Stimulated activated CD8-positive, alpha-beta memory T cell treated with anti-CD3 and anti-CD28 coated beads, Interleukin-4, amount 100 ng/mL, for 4 hours (primary cell): ENCODE data around the gene MED22.

Experiments
- DNase-seq, 2 donors: peaks; one replicate each; pipeline ENCODE4 v3.0.0-alpha.2; 2020; ENCODE audit warnings: low read depth in 2 of 2, low spot score in 1 of 2

MED22 gene

DNA sequence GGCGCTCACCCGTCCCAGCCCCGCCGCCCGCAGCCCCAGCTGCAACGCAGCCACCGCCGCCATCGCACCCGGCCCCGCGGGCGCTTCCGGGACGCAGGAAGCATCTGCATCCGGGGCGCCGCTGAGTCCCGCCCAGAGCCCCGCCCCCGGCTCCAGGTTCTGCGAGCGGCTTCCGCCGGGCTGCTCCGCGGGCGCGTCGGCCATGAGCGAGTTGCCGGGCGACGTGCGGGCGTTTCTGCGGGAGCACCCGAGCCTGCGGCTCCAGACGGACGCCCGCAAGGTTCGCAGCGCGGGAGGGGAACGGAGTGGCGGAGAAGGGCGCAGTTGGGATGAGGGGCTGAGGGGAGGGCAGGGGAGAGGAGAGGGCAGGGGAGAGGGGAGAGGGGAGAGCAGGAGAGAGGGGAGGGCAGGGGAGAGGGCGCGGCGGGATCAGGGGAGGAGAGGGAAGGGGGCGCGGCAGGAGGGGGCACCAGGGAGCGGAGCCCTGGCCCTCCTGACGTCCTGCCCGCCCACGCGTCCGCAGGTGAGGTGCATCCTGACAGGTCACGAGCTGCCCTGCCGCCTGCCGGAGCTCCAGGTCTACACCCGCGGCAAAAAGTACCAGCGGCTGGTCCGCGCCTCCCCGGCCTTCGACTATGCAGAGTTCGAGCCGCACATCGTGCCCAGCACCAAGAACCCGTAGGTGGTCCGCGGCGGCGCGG lies 8.6 kb upstream of the MED22 start, which contains the start of the genes SURF1 and SURF2:
SURF1 (minus strand) TSS at position 97 of the 701 bp plus-strand sequence; CDS start at position 63, 34 bp downstream.
SURF2 (plus strand) TSS at position 160 of the 701 bp plus-strand sequence; CDS start at position 203, 43 bp downstream.
- DNase-seq: peak; percentile 70 to 81

DNA sequence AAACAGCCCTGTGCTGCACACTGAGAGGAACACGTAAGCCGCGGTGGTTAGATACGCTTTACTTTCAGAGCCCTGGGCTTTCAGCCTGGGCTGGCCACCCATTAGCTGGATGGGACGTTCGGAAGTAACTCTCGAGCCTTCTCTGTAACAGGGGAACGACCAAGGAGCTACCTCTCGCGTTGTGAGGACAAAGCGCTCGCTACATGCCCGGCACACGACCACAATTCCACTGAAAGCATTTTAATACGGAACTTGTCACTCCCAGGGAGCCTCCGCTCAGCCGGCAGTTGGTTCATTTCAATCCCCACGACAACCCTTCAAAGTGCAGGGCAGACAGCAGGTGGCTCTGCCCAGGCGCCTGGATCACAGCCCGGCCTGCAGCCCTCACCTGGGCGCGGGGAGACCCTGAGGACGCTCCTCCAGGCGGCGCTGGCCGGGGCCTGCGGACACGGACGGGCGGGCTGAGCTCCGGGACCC lies 8.0 kb upstream of the MED22 start:
- no peak for DNase-seq

DNA sequence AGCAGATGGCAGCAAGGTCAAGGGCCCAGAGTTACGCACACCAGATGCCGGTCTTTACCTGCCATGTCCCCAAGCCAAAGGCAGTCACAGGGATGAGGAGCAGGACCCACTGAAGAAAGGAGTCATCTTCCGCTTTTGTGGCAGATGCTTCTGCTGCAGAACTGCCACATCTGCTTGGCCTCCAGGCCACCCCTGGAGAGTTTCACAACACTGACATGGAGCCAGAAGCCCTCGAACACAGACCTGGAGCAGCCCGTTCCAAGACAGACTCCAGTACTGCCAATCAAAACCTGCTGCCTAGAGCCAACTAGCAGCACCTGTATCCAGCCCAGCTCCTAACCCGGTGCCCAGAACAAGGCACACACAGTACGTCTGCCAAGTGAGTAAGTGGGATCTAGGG lies 6.8 kb upstream of the MED22 start:
- no peak for DNase-seq

DNA sequence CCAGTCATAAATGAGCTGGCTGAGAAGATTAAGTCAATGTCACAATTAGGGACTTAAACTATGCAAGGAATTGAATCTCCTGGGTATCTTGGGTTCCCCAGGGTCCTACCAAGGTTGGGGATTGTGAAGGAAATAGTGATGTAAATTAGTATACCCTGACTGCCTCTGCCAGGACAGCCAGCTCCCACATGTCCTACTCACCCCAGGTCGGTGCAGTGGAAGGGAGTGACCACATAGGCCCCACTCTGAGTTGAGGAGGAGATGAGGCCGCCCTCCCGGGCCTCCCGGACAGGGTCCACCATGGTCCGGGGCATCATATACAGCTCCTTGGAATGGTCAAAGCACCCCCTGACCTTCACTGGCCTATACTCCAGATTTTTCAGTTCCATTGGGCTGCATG lies 5.6 kb upstream of the MED22 start:
- DNase-seq: no peak

DNA sequence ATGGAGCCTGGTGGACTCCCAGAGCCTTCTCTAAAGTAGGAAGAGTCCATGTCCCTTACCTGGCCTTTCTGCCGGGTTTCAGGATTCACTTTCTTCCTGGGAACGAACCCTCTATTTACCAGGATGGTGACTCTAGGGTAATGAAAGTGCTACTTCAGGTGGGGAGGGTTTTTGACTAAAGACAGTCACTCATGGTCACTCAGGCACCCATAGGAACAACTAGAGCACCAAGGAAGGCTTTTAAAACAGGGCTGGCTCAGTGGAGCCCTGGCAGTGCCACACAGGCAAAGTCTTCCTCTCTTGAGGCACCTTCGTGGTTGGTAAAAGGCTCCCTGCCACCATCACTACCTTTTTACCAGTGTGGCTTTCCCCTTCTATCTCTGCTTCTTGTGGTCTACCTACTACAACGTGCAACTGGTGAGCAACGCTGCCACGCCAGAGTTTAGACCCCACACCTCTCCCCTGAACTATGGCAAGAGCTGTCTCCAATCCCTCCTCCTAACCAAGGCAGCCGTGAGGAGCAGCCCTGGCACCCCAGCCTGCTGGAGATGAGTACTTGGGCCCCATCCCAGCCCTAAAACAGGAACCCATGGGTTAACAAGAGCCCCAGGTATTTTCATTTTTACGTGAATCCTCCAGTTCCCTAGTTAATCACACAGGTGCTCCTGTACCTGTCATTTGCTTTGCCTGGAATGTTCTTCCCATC lies 4.9 kb upstream of the MED22 start:
- no peak for DNase-seq

DNA sequence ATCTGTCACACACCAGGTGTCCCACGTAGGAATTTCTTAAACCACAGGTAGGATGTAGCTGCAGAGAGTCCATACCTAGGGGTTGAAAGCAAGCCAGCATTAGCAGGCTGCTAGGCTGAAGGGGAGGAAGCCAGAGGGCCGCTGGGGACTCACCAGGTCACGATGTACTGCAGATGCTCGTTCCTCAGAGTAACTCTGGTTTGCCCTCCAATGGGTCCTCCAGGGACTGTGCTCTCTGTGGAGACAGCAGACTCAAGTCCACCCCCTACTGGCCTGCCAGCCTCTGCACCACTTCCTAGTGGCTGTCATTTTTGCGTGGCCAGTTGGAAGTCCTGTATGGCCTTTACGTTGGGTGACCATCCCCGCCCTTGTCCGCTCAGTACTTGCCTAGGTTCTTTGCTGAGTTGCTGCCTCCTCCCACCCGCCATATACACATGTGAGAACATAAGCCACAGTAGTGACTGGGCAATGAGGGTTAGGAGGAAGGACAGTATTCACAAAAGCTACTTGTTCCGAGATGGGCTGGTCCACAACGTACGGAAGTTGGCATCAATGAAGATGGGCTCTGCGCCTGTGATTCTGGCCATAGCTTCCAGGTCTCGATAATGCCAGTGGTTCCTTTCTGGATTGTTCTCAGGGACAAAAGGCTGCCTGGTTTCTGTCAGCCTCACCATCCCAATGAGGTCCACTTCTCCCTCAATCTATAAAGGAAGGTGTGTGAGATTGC lies 4.1 kb upstream of the MED22 start:
- DNase-seq: no peak

DNA sequence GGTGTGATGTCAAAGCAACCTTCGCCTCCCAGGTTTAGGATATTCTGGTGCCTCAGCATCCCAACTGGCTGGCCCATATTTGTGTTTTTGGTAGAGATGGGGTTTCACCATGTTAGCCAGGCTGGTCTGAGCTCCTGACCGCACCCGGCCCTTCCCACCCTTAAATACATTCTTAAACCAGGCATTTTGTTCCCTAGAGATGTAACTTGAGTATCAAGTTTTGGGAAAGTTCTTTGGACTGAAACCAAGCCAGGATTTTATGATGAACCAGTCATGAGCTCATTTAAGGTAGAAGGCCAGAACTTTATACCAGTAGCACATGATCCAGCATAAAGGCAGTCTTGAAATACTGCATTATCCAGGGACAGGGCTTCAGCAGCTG lies 3.6 kb upstream of the MED22 start:
- no peak for DNase-seq

DNA sequence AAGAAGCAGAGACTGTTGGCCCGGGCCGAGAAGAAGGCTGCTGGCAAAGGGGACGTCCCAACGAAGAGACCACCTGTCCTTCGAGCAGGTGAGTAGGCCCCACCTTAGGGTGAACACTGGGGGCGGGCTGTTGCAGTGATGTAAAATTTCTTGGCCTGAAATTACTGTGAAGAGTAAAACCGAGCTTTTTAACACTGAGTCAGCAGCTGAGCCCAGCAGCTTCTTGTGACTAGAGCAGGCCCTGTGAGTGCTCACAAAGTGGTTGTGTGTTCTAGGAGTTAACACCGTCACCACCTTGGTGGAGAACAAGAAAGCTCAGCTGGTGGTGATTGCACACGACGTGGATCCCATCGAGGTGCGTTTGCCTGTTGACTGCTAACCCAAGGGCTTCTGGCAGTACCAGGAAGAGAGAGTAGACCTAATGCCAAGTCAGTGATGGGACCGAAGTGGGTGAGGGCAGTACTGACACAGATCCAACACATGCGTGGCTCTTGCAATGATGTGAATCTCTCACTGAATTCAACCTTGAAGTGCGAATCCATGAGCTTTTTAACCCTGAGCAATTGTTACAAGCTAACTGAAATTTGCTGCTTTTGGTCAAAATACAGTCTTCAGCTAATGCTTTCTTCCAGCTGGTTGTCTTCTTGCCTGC lies 2.2 kb upstream of the MED22 start:
- DNase-seq: no peak

DNA sequence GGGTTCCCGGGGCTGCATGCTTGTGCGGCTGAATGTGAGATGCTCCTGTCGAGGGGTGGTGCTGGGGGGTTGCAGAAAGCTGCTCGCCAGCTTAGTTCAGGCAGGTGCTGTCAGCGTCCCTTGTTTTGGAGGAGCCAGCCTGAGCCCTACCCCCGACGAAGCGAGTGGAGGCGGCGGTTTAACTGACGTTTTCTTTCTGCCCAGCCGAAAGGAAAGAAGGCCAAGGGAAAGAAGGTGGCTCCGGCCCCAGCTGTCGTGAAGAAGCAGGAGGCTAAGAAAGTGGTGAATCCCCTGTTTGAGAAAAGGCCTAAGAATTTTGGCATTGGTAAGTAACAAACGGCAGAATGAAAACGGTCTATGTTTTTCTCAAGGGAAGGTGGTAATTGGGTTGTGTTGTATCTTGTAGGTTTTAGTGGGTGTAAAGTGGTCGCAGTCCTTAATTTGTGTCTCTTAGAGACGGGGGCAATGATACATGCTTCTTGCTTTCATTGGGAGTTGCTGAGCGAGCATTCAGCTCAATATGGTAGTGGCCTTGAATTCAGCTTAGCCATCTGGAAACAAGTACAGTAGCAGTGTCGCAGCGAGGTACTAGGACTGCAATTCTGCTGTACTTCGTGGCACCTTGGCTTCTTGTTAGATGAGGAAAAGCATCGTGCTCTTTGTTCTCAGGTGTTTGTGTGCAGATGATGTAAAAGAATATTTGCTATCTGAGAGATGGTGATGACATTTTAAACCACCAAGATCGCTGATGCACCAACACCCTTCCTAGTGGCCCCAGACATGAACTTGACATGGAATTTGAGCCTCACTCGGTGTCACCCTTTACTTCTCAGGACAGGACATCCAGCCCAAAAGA lies 1.0 kb upstream of the MED22 start:
- DNase-seq: no peak

DNA sequence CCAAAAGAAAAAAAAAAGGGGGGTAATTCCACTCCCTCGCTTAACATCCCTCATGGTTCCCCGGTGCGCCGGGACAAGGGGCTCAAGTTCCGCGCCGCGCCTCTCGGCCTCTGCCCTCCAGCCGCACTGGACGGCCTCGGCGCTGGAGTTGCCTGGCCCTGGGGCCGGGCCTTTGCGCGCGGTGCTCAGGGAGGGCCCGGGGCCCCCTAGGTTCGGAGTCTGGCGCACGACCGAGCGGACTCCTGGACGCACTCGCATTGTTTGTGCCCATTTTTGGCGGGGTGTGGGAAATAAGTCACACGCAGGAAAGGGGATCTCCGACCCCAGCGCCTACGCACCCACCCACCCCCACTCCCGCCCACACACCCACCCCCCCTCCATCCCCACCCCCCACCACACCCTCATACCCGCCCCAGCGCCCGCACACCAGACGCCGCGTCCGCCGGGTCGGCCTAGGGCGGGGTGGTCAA lies 381 bp downstream of the MED22 start:
- no peak for DNase-seq

DNA sequence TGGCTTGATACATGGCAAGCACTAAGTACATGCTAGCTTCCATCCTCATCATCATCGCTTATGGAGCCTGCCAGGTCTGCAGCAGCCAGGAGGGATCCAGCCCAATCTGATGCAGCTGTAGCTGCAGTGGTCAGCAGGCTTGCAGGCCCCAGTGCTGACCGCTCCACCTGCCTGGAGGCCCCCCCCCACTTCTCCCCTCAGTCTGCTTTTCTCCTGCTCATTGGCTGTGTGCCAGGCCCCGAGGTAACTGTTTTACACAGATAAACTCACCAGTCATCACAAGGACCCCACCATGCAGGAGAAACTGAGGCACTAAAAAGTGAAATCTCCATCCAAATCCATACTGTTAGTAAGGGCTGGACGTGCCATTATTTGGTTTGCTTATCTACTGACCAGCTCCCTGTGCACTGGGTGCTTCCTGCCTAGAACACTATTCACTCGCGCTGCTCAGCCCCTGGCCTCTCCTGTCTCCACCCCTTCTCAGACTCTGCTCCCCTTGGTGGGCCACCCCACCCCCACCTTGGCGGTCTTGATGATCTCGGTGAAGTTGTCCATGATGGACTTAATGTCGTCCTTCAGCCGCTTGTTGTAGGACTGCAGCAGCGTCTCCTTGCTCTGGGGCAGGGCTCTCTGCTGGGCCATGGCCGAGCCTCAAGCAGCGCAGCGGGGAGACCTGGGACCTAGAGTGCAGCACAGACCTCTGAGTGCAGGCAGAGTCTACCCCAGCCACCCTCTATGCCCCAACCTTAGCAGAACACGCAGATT lies 1.7 kb downstream of the MED22 start:
- no peak for DNase-seq

DNA sequence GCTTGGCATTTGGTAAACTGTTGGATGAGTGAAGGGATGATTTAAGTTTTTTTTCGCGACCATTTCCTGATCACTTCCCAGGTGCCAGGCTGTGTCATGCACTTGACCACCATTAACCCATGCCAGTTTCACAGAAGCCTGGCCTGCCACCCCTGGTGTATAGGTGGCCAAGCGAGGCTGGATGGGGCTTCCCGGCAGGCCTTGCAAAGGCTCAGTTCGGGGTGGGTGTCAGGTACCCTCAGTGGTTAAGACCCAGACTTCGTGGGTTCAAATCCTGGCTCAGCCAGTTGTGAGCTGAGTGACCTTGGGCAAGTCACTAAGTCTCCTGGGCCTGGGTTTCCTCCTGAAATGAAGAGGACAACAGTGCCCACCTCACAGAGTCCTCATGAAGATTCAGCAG lies 2.3 kb downstream of the MED22 start:
- DNase-seq: no peak

DNA sequence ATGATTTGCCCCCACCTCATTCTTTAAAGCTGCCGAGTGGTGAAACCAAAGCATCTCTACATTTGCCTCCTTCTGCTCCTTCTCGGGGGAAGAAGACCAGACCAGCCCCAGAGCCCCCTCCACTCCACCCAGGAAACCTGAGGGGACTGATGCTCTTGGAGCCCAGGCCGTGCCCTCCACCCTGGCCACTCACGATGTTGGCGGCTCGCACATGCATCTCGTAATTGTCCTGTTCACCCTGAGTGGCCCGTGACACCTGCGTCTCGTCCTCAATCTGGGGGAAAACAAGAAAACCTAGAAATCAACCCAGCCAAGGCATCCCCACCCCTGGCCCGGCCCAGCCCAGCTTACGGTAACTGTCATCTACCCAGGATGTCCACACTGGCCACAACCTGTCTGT lies 3.0 kb downstream of the MED22 start:
- DNase-seq: no peak

DNA sequence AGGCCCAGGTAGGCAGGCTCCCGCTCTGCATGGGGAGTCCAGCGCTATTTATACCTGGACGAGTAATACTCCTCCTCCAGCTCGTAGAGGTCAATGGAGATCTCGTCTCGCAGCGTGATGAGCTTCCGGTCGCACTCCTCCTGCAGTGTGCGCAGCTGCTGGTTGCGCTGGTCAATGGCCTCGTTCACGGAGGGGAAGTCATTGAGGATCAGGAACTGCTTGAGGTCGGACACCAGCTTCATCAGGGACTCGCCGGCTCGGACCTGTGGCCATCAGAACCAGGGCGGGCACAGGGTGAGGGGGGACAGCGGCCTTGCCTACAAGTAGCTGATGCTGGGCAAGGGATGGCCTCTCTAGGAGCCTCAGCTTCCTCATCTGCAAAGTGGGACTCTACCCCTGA lies 3.9 kb downstream of the MED22 start:
- DNase-seq: no peak

DNA sequence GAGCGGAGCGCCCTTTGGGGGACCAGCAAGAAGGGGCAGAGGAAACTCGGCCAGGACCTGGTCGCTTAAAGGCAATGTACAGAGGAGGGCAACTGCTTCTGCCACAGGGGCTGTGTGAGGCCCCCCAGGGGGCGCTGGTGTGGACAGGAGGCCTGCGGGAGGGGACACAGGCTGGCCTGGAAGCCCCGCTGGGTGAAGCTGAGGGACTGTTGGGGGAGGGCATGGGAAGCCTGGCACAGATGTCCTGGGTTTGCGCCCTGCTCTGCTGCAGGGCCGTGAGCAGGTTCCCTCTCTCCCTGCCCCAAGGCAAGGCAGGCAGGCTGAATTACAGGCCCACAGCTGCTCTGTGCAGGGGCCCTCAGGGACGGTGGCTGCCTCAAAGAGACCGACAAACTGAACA lies 5.4 kb downstream of the MED22 start:
- no peak for DNase-seq

DNA sequence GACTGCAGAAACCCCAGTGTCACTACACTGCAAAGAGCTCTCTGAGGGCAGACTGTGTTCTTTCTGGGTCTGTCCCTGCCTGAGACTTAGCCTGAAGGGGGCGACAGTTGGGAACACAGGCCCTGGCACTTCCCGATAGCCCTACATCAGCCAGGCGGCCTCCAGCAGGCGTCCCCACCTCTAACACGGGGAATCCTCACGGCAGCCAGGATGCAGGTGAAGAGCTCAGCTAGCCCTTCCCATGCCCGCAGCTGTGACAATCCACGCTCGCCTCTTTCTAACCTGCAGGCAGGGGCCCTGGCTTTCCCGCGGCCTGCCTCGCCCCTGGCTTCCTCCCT lies 5.9 kb downstream of the MED22 start:
- DNase-seq: no peak

DNA sequence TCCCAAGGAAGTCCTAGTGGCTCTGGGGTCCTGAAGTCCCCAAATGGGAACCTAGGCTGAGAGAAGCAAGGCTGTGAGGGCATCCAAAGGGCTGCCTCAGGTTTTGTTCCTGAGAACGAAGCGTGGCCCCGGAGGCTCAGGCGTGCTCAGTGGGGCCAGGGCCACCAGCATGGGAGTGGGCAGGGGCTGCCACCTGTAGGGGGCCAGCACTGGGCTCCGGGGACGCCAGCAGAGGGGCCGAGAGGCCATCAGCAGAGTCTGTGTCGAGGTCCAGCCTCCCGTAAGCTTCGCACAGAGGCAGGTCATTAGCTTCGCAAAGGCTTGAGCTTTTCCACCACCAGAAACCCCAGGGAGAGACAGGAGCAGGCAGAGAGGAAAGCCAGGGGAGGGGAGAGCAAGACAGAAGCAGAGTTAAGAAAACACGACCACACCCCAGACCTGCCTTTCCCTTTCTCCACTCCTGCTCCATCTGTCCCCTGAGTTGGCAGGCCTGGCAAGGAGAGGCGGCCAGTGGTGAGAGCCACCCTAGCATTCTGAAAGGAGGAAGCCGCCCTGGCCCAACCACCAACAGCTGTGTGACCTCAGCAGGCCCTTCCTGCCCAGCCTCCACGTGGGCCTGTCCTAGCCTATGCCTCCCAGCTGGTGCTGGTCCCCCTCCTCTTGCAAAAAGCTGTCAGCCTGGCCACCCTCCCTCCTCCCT lies 6.4 kb downstream of the MED22 start:
- DNase-seq: no peak

DNA sequence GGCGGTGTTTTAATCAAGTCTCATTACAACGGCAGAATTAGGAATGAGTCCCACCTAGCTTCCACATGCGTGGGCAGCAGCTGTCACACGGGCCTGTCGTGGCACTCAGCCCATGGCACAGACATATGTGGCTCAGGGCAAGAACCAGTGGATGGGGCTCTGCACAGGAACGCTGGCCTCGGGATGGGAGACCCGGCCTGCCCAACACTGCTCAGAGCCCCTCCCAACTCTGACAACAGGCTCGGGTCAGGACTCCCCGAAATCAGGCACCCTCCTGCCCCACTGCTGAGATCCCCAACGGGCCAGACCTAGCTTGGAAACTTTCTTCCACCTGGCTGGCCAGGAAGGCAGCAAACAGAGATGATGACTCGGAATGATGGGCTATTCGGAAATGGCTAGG lies 7.0 kb downstream of the MED22 start:
- DNase-seq: no peak

DNA sequence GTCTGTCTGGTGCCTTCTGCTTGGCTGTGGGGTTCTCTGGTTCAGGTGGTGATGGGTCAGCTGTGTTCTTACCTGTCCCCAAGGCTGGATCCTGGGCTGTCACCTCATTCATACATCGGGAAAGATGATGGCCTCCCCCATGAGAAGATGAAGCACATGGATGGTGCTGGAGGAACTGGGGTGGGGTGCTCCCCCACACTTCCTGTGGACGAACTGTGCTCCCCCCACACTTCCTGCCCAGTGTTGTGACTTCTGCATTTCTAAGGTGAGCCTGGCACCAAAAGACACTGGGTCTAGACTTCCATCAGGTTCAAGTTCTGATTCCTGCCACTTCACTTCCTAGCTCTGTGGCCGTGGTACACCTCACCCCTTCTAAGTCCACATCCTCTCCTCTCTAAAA lies 7.7 kb downstream of the MED22 start:
- DNase-seq: no peak
